Colon (tissue), 2 donors: ENCODE measurements around the gene KRTAP4-4.
"Not testable (repeated sequence)": the region's sequence is repeated elsewhere in the genome, so short reads cannot be mapped to it uniquely, and the experiment has no call there.

Experiments used
- FAIRE-seq: peaks from 2 replicates; lab custom pipeline; 2012; peaks lifted over from hg19 to GRCh38; lab: Jason Lieb, UNC
- donor health status: control.
- donor health status: control.

Gene KRTAP4-4

DNA sequence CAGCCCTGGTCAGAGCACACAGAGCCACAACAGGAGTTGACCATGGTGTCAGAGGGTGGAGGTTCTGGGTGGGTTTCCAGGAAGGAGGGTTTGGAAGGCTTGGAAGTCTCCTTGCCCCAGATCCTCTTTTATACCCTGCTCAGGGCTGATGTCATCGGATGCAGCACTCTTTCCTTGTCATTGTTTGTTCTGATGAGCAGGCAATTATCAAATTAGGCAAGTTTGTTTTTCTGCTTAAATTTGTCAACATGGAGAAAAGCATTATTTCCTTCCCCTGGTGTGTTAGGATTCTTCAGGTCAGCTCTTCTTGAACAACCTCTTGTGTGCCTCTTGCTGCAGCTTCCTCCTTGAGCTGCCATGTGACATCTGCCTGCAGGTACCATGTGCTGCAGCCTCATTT, at the start of gene KRTAP4-4:
Gene KRTAP4-4 (minus strand): TSS at position 101 of the 400 bp plus-strand sequence. CDS start 57 bp downstream, at position 44.
- FAIRE-seq = no peak

DNA sequence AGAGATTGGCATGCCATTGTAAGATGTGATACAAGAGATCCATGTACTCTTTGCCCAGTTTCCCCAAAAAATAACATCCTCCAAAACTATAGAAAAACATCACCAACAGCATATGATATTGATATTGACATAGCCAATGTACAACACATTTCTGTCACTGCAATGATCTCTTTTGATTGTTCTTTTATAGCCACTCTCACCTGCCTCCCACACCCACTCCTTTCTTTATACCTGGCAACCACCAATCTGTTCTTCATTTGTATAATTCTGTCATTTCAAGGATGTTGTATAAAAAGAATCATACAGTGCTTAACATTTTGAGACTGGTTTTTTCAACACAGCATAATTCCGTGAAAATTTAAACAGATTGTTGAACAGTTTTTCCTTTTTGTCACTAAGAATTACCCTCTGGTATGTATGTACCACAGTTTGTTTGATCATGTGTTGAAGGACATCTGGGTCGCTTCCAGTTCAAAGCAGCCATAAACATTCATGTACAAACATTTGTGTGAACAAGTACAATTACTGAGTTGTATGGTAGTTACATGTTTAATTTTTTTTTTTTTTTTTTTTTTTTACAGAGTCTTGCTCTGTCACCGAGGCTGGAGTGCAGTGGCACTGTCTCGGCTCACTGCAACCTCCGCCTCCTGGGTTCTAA, 39.0 kb upstream of the KRTAP4-4 start:
- FAIRE-seq = no peak

DNA sequence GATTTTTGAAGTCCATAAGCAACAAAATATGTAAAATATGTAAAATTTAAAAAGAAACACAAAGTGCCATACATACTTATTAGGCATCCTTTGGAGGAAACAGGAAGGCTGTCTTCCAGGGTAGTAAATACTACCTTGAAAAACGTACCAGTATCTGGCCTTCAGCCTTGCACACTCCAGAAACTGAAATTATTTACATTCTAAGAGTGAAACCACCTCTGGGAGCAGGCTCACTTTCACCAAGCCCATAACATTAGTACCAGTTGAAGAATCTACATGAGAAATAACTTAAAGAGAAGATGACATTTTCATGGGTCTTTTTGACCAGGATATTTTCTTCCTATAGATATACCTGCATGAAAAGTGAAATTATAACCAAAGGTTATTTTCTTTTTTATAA, 35.5 kb upstream of the KRTAP4-4 start:
- no peak for FAIRE-seq

DNA sequence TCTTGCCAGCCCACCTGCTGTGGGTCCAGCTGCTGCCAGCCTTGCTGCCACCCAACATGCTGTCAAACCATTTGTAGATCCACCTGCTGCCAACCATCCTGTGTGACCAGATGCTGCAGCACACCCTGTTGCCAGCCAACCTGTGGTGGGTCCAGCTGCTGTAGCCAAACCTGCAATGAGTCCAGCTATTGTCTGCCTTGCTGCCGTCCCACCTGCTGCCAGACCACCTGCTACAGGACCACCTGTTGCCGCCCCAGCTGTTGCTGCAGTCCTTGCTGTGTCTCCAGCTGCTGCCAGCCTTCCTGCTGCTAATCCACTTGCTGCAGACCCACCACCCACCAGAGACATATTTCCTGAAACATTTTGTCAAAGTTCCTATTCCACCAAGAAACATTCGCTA, 29.8 kb upstream of the KRTAP4-4 start:
- FAIRE-seq = no peak

DNA sequence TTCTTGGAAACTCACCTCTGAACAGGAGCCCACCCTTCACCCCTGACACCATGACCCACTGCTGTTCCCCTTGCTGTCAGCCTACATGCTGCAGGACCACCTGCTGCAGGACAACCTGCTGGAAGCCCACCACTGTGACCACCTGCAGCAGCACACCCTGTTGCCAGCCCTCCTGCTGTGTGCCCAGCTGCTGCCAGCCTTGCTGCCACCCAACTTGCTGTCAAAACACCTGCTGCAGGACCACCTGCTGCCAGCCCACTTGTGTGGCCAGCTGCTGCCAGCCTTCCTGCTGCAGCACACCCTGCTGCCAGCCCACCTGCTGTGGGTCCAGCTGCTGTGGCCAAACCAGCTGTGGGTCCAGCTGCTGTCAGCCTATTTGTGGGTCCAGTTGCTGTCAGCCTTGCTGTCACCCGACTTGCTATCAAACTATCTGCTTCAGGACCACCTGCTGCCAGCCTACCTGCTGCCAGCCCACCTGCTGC, 29.3 kb upstream of the KRTAP4-4 start, which contains the start of gene KRTAP9-1:
Gene KRTAP9-1 (plus strand): TSS at position 51 of the 482 bp plus-strand sequence. CDS start 0 bp downstream, at position 51.
- FAIRE-seq = not testable (repeated sequence)

DNA sequence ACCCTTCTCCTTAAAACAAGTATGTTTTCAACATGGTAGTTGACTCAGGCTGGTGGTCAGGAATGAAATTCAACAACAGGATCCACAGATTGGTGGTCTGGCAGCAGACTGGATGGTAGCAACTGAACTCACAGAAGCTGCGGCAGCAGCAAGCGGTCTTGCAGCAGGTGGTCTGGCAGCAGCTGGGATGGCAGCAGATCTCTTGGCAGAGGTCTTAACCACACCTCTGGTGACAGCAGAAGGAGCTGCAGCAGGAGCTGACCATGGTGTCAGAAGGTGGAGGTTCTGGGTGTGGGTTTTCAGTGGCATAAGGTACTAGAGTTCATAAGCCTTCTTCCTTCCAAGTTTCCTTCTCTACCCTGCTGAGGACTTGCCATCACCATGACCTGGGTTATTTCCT, 26.3 kb upstream of the KRTAP4-4 start:
- FAIRE-seq = no peak

DNA sequence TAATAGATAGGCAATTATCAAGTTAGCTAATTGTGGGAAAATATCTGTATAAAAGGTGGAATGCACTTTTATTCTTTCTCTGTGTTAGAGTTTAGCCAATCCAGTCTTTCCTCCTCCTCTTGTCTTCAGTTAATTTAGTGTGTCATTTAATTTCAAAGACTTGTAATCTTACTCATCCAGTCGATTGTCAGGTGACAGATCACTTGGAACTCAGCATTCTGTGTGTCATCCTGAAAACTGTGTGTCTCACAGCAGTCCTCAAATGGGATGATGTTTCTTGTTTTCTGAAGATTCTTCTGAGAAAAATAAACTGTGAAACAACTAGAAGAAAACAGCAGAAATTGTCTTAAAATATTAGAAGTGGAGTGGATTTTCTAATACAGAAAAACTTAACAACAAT, 24.5 kb upstream of the KRTAP4-4 start:
- no peak for FAIRE-seq

DNA sequence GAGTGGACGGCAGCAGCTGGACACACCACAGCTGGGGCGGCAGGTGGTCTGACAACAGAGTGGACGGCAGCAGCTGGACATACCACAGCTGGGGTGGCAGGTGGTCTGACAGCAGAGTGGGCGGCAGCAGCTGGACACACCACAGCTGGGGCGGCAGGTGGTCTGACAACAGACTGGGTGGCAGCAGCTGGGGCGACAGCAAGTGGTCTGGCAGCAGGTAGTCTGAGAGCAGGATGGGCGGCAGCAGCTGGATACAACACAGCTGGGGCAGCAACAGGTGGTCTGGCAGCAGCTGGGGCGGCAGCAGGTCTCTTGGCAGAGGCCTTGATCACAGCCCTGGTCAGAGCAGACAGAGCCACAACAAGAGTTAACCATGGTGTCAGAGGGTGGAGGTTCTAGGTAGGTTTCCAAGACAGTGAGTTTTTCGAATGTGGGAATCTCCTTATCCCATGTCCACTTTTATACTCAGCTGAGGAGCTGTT, 24.0 kb upstream of the KRTAP4-4 start, which contains the start of gene KRTAP4-1:
Gene KRTAP4-1 (minus strand): TSS at position 432 of the 482 bp plus-strand sequence. CDS start 57 bp downstream, at position 375.
- FAIRE-seq = no peak

DNA sequence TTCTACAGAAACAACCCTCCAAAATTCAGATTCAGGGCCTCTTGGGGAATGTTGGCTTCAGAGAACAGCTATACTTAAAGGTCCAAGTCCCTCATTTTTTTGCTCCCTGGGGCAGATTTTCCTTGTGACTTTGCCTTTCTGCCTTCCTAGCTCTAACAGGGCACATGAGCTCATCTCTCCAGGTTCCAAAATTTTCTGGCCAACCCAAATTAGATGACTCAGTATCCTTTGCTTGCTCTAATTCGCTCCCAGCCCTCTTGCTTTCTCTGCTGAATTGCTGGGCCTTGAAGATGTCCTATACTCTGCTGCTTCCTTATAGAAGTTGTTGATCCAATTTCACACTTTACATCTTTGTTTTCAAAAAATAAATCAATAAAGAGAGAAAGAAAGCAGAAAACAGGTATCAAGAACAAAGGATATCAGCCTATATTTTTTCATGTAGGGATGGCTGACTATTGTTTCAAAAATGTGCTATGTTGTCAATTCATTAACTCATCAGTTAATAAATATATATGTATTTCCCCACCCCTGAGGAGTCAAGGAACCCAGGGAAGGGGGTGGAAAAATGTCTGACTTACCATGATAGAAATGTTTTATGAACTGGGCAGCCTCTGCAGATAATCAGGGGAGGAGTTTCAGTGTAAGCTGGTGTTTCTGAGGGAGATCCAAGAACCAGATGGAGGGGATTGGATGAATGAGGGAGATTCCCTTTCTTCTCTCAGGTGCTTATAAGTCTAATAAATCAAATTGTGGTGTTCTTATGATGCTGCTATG, 18.5 kb upstream of the KRTAP4-4 start:
- no peak for FAIRE-seq

DNA sequence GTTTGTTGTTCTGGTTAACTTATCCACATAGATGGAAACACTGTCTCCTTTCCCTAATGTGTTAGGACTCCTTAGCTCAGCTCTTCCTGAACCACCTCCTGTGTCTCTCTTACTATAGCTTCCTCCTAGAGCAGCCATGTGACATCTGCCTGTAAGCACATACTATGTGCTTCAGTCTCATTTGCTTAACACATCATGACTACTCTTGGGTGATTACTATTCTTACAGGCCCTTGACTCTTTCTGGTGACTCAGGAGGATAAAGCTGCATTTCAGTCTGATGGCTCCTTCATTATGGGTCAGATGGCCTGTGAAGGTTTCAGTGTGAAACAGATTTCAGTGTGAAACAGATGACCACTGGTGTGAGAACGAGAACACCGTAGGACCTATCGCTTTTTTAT, 17.8 kb upstream of the KRTAP4-4 start:
- no peak for FAIRE-seq

DNA sequence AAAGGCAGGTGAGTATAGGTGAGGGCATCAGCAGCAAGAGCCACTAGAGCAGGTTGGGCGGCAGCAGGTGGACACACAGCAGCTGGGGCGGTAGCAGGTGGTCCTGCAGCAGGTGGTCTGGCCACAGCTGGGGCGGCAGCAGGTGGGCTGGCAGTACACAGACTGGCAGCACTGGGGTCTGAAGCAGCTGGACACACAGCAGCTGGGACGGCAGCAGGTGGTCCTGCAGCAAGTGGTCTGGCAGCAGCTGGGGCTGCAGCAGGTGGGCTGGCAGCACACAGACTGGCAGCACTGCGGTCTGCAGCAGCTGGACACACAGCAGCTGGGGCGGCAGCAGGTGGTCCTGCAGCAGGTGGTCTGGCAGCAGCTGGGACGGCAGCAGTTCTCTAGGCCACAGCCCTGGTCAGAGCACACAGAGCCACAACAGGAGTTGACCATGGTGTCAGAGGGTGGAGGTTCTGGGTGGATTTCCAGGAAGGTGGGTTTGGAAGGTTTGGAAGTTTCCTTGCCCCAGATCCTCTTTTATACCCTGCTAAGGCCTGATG, 17.3 kb upstream of the KRTAP4-4 start, which contains the start of gene KRTAP4-2:
Gene KRTAP4-2 (minus strand): TSS at position 495 of the 545 bp plus-strand sequence. CDS start 57 bp downstream, at position 438.
- FAIRE-seq = no peak

DNA sequence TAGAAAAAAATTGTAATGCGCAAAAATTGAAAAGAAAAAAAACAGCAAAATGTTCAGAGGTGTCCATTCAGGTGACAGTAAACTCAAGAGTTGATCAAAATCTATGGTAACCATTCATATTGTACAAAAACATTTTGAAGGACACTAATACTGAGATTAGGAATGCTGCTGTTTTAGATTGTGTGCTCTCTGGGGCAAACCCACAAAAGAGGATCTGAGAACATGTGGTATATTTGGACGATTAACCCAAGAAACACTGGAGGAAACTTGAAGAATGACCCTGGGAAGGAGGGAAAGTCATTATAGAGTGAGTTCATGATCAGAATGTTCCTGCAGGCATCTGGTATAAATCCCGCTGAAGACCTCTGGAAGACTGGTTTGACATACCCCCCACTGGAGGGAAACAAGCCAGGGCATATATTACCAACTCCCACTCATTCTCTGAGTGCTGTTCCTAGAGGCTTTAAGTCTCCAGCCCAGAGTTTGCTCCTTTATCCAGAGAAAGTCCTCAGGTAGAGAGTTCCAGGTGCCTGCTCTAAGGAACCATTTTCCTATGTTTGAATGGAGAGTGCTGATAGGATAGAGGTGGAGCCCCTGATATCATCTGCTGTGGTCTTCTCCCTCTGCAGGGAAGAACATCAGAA, 16.3 kb upstream of the KRTAP4-4 start:
- no peak for FAIRE-seq

DNA sequence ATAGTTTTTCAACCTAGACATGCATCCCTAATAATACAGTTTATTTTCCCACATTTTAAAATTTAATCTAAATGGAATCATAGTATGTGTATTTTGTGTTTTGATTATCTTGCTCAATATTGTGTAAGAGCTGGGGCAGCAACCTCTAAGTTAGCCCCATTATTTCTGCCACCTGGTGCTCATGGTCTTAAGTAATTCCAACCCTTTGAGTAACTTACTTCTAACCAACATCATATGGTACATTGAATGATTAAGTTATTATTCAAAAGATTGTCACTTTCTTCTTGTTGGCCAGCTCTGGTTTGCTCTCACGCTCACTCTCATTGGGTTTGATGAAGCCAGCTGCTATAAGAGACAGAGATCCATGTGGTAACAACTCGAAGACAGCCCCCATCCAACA, 11.3 kb upstream of the KRTAP4-4 start:
- FAIRE-seq = no peak

DNA sequence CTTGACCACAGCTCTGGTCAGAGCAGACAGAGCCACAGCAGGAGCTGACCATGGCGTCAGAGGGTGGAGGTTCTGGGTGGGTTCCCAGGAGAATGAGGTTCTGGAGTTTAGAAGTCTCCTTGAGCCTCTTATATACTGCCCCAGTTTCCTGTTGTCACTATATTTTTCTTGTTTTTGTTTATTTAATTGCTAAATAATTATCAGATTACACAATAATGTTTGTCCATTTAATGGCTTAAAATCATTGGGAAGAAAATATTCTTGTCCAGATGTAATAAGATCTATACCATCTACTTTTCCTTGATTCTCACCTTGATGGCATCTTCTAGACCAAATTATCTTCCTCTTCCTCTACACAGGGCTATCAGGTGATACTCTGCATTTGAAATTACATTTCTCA, 7.6 kb upstream of the KRTAP4-4 start, which contains the start of gene KRTAP4-3:
Gene KRTAP4-3 (minus strand): TSS at position 101 of the 400 bp plus-strand sequence. CDS start 49 bp downstream, at position 52.
- no peak for FAIRE-seq

DNA sequence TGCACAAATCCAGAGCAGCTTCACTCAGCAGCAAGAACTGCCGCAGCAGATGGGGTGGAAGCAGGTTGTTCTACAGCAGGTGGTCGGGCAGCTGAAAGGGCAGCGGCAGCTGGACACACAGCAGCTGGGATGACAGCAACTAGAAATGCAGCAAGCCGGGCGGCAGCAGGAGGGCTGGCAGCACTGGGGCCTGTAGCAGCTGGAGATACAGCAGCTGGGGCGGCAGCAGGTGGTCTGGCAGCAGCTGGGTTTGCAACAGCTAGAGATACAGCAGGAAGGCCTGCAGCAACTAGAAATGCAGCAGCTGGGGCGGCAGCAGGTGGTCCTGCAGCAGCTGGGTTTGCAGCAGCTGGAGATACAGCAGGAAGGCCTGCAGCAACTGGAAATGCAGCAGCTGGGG, 7.0 kb upstream of the KRTAP4-4 start:
- FAIRE-seq = no peak

DNA sequence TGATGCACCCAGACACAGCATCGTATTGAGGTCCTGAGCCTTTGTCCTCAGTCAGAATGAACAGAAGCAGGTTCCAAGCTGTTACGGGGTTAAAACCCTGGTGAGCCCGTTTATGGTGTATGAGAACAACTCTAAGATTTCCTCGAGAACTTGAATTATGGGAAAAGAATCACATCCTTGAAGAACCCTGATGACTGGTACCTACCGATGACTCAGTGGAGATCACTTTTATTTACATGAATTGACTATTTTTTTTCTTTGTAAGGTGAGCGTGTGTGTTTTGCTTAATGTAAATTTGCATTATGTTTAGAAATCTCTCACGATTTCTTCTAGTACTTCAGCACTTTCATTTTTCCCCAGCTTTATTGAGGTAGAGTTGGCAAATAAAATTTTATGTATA, 3.3 kb upstream of the KRTAP4-4 start:
- no peak for FAIRE-seq

DNA sequence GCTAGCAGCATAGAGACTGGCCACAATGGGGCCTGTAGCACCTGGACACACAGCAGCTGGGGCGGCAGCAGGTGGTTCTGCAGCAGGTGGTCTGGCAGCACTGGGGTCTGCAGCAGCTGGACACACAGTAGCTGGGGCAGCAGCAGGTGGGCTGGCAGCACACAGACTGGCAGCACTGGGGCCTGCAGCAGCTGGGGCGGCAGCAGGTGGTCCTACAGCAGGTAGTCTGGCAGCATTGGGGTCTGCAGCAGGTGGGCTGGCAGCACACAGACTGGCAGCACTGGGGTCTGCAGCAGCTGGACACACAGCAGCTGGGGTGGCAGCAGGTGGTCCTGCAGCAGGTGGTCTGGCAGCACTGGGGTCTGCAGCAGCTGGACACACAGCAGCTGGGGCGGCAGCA, 358 bp downstream of the KRTAP4-4 start:
- not testable (repeated sequence) for FAIRE-seq

DNA sequence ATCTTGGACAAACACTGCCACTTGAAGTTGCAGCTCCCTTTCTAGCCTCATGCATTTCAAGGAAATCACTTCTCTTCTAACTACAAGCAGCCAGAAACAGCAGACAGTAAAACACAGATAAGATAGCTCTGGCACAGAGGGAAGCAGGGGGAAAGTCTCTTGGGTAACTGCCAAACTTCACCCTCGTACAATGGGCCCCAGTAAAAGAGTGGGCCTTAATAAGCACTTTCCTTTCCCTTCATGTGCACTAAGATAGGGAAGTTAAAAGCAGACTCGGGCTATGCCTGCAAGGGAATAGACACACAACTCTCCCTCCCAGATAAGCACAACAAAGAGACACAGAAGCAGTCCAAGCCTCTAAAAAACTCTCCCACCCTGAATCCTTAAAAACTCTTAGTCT, 6.7 kb downstream of the KRTAP4-4 start:
- FAIRE-seq = no peak

DNA sequence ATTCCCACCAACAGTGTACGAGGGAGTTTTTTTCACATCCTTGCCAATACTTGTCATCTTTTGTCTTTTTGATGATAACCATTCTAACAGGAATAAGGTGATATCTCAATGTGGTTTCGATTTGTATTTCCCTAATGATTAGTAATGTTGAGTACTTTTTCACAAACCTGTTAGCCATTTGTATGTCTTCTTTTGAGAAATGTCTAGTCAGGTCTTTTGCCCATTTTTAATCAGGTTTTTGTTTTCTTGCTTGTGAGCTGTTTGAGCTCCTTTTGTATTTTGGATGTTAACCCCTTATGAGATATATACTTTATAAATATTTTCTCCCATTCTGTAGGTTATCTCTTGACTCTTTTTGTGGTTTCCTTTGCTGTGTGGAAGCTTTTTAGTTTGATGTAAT, 9.0 kb downstream of the KRTAP4-4 start:
- FAIRE-seq = no peak

DNA sequence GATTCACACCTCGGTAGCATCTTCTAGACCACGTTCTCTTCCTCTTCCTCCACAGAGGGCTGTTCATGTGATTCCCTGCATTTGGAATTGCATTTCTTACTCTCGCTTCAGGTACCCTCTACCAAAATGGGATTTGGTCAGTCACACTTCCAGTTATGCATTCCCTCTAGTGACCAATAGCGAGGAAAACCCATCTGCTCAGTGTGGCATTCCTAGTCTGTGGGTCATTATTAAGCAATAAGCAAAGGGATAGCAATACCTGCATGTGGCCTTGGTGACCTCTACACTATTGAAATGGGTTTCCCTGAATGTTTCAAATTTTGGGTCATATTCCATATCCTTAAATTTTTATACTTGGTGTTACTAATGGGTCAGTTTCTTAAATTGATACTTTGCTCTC, 10.5 kb downstream of the KRTAP4-4 start:
- FAIRE-seq = no peak

DNA sequence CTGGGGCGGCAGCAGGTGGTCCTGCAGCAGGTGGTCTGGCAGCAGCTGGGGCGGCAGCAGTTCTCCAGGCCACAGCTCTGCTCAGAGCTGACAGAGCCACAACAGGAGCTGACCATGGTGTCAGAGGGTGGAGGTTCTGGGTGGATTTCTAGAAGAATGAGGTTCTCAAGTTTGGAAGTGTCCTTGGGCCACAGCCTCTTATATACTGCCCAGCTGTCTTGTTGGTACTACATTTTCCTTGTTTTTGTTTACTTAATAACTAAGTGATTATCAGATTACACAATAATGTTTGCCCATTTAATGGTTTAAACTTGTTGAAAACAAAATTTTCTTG, 10.9 kb downstream of the KRTAP4-4 start, which contains the start of gene KRTAP4-5:
Gene KRTAP4-5 (minus strand): TSS at position 174 of the 334 bp plus-strand sequence. CDS start 58 bp downstream, at position 116.
- FAIRE-seq = no peak
